Motor neuron (in vitro differentiated cells): Measurements from ENCODE around the gene DHX8. TPM values are rescaled to one million over a fixed set of nuclear protein-coding genes. Genes with fewer than 3 reads are reported as not detected.

Experiments used
- total RNA-seq, 8 experiments: library from RNA; unstranded; fragments of 300-600 nt; gene quantifications; 2 replicates each; pipeline versions ENCODE4 v1.2.3 to v1.2.4, GENCODE V29; 2022

The DHX8 gene
- total RNA-seq, 8 experiments from 2014 or later, result 16.9 to 54.2 (median 33.9) TPM

Other genes starting within 250 kb of the DHX8 start
- gene RNU2-1, start 250.0 kb upstream of the DHX8 start, total RNA-seq, result not detected
- 10 to 100 TPM in 4 of 8 experiments, 1 to 10 TPM in 4; 3.9 to 37.7 (median 10.9) TPM for gene ARL4D, start 85.0 kb upstream of the DHX8 start, total RNA-seq
- 10 to 100 TPM in 3 of 8 experiments, 1 to 10 TPM in 5; 2.2 to 41.3 (median 6.3) TPM for gene ETV4, start 62.4 kb downstream of the DHX8 start, total RNA-seq
- gene MEOX1, start 177.9 kb downstream of the DHX8 start, total RNA-seq, result under 1 TPM in 7 of 8 experiments, not detected in 1; 0.05 to 0.56 (median 0.36) TPM